Transverse colon (tissue), 4 donors: Measurements from ENCODE around the gene MAB21L3. TPM values are rescaled to one million over a fixed set of nuclear protein-coding genes. Genes with fewer than 3 reads are reported as not detected.
A peak's percentile ranks its signal among the peaks of the same experiment; 100 is the strongest.

Source experiments
- DNase-seq: peaks from one replicate; pipeline ENCODE4 v3.0.0-alpha.2; 2019
- H3K27ac ChIP-seq, 4 donors: fragments of 200-600 bp; sonication (generic); 2 replicates each; pipeline ENCODE4 v1.5.1; 2016 to 2018; ENCODE audit warnings: inconsistent platforms in 4 of 4
- H3K27me3 ChIP-seq: fragments of 200-600 bp; sonication (generic); 2 replicates; pipeline ENCODE4 v1.5.1; 2017; ENCODE audit warnings: inconsistent platforms
- H3K36me3 ChIP-seq, 4 donors: fragments of 200-600 bp; sonication (generic); 2 replicates each; pipeline ENCODE4 v1.5.1; 2017 to 2019; ENCODE audit warnings: inconsistent platforms in 4 of 4
- H3K4me1 ChIP-seq, 4 donors: fragments of 200-600 bp; sonication (generic); 2 replicates each; pipeline ENCODE4 v1.5.1; 2017 to 2020; ENCODE audit warnings: inconsistent platforms in 4 of 4
- H3K4me3 ChIP-seq, 4 donors: fragments of 200-600 bp; sonication (generic); 1 replicate in 1 of 4; 2 replicates in 3 of 4; pipeline versions ENCODE4 v1.5.1 to v1.6.1; 2017 to 2019; ENCODE audit warnings: inconsistent platforms in 4 of 4
- H3K9me3 ChIP-seq, 2 donors: fragments of 200-600 bp; sonication (generic); 2 replicates each; pipeline ENCODE4 v1.5.1; 2017 to 2019; ENCODE audit warnings: inconsistent platforms in 2 of 2
- EP300 ChIP-seq: sonication (generic); formaldehyde crosslinking; IDR thresholded peaks from one replicate; pipeline ENCODE4 v1.6.1; 2017; ENCODE audit warnings: antibody characterized with exemption, low read depth
- POLR2A ChIP-seq: fragments of 450-650 bp; IDR thresholded peaks from one replicate; pipeline ENCODE4 v1.6.1; 2016; ENCODE audit warnings: antibody characterized with exemption, mild to moderate bottlenecking, moderate library complexity
- POLR2AphosphoS5 ChIP-seq, 3 donors: sonication (generic); formaldehyde crosslinking; IDR thresholded peaks; one replicate each; pipeline ENCODE4 v1.6.1; 2016; ENCODE audit warnings: antibody characterized with exemption in 3 of 3
- WGBS, 2 donors: methylation state at CpG; one replicate each; pipeline ENCODE4 v1.1.5; 2018; ENCODE audit warnings: low coverage in 1 of 2; 5-methylcytosine and 5-hydroxymethylcytosine counted together
- in situ Hi-C, 4 donors: fragments of 200-750 bp; cut with MboI; loops; one replicate each; pipeline versions ENCODE4 v1.15.0 to v1.15.1; 2017; ENCODE audit warnings: low sequenced_read_pairs in 3 of 4, low pct_ligation_motif_present in 1 of 4, low pct_unique_long_range_greater_than_20kb in 1 of 4
- intact Hi-C: fragments of 100-400 bp; cut with DNase I; formaldehyde crosslinking; loops from one replicate; pipeline ENCODE4 v1.15.1; 2023; ENCODE audit warnings: low total_unique reads
- total RNA-seq, 4 donors: library from RNA; depleted of rRNA; stranded (reverse); fragments of >200 nt; gene quantifications; one replicate each; pipeline ENCODE4 v1.1.0, GENCODE V29; 2016
- TF ChIP-seq, protein P1 (sequence below), 5 experiments: fragments of 200-600 bp in 3 of 5; fragments of 450-650 bp in 2 of 5; sonication (generic) in 3 of 5; IDR thresholded peaks; 1 replicate in 2 of 5; 2 replicates in 3 of 5; pipeline ENCODE4 v1.5.1; 2016 to 2017; ENCODE audit warnings: antibody characterized with exemption in 5 of 5, inconsistent platforms in 3 of 5, mild to moderate bottlenecking in 2 of 5, moderate library complexity in 1 of 5

Gene MAB21L3
- total RNA-seq: 1 to 10 TPM in 3 of 4 donors, under 1 TPM in 1; 0.20 to 9.4 (median 4.8) TPM

DNA sequence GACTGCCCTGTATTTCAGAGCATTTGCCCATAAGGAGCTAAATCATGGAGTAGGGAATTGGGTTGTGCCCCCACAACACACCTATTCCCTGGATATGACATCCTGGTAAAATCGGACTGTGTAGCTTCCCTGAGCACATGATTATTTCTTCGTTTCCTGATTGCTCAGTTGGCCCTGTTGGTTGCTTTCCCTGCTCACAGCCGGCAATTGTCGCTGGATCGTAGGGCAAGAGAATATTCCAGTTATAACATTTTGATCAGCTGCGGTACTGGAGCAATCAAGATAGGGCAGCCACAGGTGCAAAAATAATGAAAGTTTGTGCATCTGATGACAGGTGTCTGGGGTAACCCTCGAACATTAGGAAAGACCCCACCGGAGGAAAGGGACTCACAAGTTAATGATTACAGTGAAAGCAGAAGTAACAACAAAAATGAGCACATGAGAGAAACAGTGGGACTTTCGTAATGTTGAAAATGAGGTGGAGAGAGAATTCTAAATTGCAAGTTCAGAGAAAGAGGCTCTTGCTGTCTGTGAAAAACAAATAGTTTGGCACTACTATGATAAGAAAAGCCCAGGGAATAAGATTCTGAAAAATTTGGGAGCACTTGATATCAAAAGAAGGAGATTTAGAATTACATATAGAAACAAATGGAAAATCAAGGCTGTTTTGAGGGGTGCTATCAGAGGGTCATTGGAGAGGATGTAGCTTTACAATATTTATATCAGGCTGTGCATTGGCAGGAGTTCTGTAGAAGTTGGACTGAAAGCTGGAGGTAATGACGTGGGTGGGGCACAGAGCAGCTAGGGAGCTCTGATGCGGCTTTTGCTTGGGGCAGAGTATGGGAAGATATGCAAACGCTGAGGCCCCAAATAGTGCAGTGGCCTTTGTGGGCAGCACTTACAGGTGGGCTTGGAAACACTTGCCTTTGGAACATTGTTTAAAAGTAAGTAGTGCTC, at the start of gene MAB21L3:
Gene MAB21L3 (plus strand): TSS at position 833 of the 957 bp plus-strand sequence. CDS start 1,217 bp downstream, outside the sequence.
- Histone ChIP-seq H3K9me3 (no peaks in the 10 kb centered on the region), H3K4me1 (peaks cover 0 to 36% (median 17%) of the 10 kb centered on the region in 4 donors)
- 36 to 47% methylated on average over 12 of the region's 12 CpGs for WGBS, 2 donors

GRCh38 chr1:116062201-116062600, 49.0 kb upstream of the MAB21L3 start:
- WGBS, 2 donors: 73 to 80% methylated on average over 1 of the region's 1 CpG

More for the DNA sequence above, at the start of gene MAB21L3:
- no peaks in the 10 kb centered on the region for H3K36me3 ChIP-seq
- no peaks in the 10 kb centered on the region for H3K27me3 ChIP-seq
- intact Hi-C loops (no loop called here), in situ Hi-C loops (no loop called here)
- TF ChIP-seq POLR2A (no peak), POLR2AphosphoS5 (IDR thresholded peaks at IDR 0.05) (no peak), EP300 (no peak)
- TF ChIP-seq, protein P1, sequence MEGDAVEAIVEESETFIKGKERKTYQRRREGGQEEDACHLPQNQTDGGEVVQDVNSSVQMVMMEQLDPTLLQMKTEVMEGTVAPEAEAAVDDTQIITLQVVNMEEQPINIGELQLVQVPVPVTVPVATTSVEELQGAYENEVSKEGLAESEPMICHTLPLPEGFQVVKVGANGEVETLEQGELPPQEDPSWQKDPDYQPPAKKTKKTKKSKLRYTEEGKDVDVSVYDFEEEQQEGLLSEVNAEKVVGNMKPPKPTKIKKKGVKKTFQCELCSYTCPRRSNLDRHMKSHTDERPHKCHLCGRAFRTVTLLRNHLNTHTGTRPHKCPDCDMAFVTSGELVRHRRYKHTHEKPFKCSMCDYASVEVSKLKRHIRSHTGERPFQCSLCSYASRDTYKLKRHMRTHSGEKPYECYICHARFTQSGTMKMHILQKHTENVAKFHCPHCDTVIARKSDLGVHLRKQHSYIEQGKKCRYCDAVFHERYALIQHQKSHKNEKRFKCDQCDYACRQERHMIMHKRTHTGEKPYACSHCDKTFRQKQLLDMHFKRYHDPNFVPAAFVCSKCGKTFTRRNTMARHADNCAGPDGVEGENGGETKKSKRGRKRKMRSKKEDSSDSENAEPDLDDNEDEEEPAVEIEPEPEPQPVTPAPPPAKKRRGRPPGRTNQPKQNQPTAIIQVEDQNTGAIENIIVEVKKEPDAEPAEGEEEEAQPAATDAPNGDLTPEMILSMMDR (IDR thresholded peaks at IDR 0.05): no peak
- peak within 1 kb of the TSS; percentile 80 to 89 (median 84) for H3K27ac ChIP-seq
- peak within 1 kb of the TSS in 1 of 4 donors; percentile 20 for H3K4me3 ChIP-seq
- DNase-seq: peak; percentile 67

DNA sequence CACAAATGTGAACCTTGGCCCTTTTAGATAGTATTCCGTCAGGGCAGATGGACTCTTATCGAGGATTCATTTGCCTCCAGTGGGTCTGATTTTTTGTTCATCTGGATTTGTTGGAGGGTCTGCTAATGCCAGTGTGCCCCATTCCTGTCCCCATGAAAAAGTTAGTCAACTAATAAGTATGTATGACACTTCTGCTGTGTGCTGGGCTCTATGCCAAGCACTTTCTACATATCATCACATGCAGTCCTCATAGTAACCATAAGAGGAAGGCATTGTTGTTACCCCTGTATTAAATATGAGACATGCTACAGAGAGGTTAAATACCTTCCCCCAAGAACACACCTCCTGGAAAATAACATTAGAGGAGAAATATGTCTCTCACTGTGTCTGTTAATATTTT, 46.6 kb upstream of the MAB21L3 start:
- TF ChIP-seq POLR2AphosphoS5 (IDR thresholded peaks at IDR 0.05) (no peak), EP300 (no peak), POLR2A (no peak)
- TF ChIP-seq, protein P1 (IDR thresholded peaks at IDR 0.05): no peak
- DNase-seq: no peak
- Histone ChIP-seq H3K9me3 (no peaks in the 10 kb centered on the region), H3K4me1 (no peaks in the 10 kb centered on the region), H3K36me3 (no peaks in the 10 kb centered on the region), H3K27ac (no peak overlapping the region), H3K4me3 (no peak overlapping the region), H3K27me3 (no peaks in the 10 kb centered on the region)
- in situ Hi-C loops (no loop called here), intact Hi-C loops (no loop called here)
- WGBS, 2 donors: 96 to 100% methylated on average over 2 of the region's 2 CpGs

More at GRCh38 chr1:116062201-116062600, 49.0 kb upstream of the MAB21L3 start:
- Histone ChIP-seq H3K9me3 (no peaks in the 10 kb centered on the region), H3K27me3 (no peaks in the 10 kb centered on the region), H3K36me3 (no peaks in the 10 kb centered on the region), H3K27ac (no peak overlapping the region), H3K4me1 (no peaks in the 10 kb centered on the region), H3K4me3 (no peak overlapping the region)
- TF ChIP-seq, protein P1 (IDR thresholded peaks at IDR 0.05): no peak
- TF ChIP-seq POLR2AphosphoS5 (IDR thresholded peaks at IDR 0.05) (no peak), POLR2A (no peak), EP300 (no peak)
- no peak for DNase-seq
- in situ Hi-C loops (no loop called here), intact Hi-C loops (no loop called here)

GRCh38 chr1:116066868-116067565, 44.2 kb upstream of the MAB21L3 start:
- in situ Hi-C loops (no loop called here), intact Hi-C loops (no loop called here)
- H3K27ac ChIP-seq: peak overlapping the region in 3 of 4 donors; percentile 13 to 38 (median 30)
- H3K4me1 ChIP-seq: no peaks in the 10 kb centered on the region
- no peaks in the 10 kb centered on the region for H3K27me3 ChIP-seq
- no peaks in the 10 kb centered on the region for H3K9me3 ChIP-seq
- 74 to 75% methylated on average over 2 of the region's 2 CpGs for WGBS, 2 donors
- TF ChIP-seq POLR2A (no peak), POLR2AphosphoS5 (IDR thresholded peaks at IDR 0.05) (no peak), EP300 (no peak)
- TF ChIP-seq, protein P1 (IDR thresholded peaks at IDR 0.05): no peak
- no peak overlapping the region for H3K4me3 ChIP-seq
- no peaks in the 10 kb centered on the region for H3K36me3 ChIP-seq
- no peak for DNase-seq
